ENCODE data around the gene MYBPH. TPM values are rescaled to one million over a fixed set of nuclear protein-coding genes. Genes with fewer than 3 reads are reported as not detected.

Gene MYBPH
- polyA plus RNA-seq, 1 donor from 2014 or later = not detected

DNA sequence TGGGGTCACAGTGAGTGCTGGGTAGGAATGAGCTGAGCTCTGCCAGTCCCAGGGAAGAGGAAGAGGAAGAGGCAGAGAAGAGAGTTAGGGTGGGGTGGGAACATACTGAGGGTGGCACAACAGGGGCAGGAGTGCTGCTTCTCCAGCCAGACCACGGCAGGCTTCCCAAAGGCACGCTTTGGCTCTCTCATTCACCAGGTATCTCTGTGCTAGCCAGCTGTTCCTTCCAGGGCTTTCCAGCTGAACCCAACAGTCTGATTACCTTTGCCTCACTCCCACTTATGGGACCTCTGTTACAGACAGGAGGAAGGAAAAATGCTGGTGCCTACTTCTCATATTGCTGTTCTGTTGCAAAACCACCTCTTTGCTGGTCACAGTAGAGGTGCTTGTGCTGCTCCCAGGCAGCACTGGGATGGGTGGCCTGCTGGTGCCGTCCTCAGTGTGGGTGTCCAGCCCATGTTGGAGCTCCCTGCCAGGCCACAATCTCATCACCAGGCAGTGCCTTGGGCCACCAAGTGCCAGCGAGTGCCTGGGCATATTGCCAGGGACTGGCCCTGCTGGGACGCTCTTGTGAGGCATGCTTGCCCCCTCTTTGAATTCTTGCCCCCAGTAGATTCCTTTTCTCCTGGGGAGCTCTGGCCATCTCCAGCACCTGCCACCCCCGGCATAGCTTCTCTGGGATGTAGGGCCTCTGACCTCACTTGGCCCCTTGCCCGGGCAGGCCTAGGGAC is 46.0 kb downstream of the MYBPH start:
- Histone ChIP-seq H3K27me3 (ENCODE audit: insufficient read depth, low read depth, low read length) (peaks cover 23% of the 10 kb centered on the region), H3K9me2 (ENCODE audit: insufficient read depth, low read length) (no peaks in the 10 kb centered on the region), H3K9ac (ENCODE audit: low read length) (no peak overlapping the region), H3K27ac (ENCODE audit: low read length) (no peak overlapping the region), H3K79me2 (replicated peaks; ENCODE audit: insufficient read depth, low read length) (no peaks in the 10 kb centered on the region), H3K4me3 (ENCODE audit: low read length) (peak overlapping the region; percentile 74), H3F3A (ENCODE audit: insufficient read depth, low read length, poor library complexity, severe bottlenecking) (no peaks in the 10 kb centered on the region), H3K9me3 (ENCODE audit: low read length) (no peaks in the 10 kb centered on the region), H2AFZ (ENCODE audit: low read depth, low read length) (no peak overlapping the region), H4K20me1 (ENCODE audit: insufficient read depth) (no peaks in the 10 kb centered on the region), H3K36me3 (ENCODE audit: insufficient read depth, low read length) (no peaks in the 10 kb centered on the region), H3K4me2 (ENCODE audit: low read length) (no peak overlapping the region)
- TF ChIP-seq SMC3 (conservative IDR thresholded peaks at IDR 0.05; ENCODE audit: poor library complexity) (no peak), MXI1 (conservative IDR thresholded peaks at IDR 0.05; ENCODE audit: poor library complexity, severe bottlenecking) (no peak), TAF1 (IDR thresholded peaks at IDR 0.05; ENCODE audit: low read depth) (no peak), EP300 (conservative IDR thresholded peaks at IDR 0.05; ENCODE audit: poor library complexity, severe bottlenecking) (no peak), POLR2AphosphoS5 (IDR thresholded peaks at IDR 0.05) (no peak), EZH2 (IDR thresholded peaks at IDR 0.05; ENCODE audit: borderline replicate concordance, insufficient read depth, low read length, poor library complexity, severe bottlenecking) (no peak), RAD21 (conservative IDR thresholded peaks at IDR 0.05) (no peak)
- TF ChIP-seq, protein P1, sequence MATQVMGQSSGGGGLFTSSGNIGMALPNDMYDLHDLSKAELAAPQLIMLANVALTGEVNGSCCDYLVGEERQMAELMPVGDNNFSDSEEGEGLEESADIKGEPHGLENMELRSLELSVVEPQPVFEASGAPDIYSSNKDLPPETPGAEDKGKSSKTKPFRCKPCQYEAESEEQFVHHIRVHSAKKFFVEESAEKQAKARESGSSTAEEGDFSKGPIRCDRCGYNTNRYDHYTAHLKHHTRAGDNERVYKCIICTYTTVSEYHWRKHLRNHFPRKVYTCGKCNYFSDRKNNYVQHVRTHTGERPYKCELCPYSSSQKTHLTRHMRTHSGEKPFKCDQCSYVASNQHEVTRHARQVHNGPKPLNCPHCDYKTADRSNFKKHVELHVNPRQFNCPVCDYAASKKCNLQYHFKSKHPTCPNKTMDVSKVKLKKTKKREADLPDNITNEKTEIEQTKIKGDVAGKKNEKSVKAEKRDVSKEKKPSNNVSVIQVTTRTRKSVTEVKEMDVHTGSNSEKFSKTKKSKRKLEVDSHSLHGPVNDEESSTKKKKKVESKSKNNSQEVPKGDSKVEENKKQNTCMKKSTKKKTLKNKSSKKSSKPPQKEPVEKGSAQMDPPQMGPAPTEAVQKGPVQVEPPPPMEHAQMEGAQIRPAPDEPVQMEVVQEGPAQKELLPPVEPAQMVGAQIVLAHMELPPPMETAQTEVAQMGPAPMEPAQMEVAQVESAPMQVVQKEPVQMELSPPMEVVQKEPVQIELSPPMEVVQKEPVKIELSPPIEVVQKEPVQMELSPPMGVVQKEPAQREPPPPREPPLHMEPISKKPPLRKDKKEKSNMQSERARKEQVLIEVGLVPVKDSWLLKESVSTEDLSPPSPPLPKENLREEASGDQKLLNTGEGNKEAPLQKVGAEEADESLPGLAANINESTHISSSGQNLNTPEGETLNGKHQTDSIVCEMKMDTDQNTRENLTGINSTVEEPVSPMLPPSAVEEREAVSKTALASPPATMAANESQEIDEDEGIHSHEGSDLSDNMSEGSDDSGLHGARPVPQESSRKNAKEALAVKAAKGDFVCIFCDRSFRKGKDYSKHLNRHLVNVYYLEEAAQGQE (IDR thresholded peaks at IDR 0.05; ENCODE audit: borderline replicate concordance) = no peak
- TF ChIP-seq, protein P2, sequence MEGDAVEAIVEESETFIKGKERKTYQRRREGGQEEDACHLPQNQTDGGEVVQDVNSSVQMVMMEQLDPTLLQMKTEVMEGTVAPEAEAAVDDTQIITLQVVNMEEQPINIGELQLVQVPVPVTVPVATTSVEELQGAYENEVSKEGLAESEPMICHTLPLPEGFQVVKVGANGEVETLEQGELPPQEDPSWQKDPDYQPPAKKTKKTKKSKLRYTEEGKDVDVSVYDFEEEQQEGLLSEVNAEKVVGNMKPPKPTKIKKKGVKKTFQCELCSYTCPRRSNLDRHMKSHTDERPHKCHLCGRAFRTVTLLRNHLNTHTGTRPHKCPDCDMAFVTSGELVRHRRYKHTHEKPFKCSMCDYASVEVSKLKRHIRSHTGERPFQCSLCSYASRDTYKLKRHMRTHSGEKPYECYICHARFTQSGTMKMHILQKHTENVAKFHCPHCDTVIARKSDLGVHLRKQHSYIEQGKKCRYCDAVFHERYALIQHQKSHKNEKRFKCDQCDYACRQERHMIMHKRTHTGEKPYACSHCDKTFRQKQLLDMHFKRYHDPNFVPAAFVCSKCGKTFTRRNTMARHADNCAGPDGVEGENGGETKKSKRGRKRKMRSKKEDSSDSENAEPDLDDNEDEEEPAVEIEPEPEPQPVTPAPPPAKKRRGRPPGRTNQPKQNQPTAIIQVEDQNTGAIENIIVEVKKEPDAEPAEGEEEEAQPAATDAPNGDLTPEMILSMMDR (IDR thresholded peaks at IDR 0.05; ENCODE audit: poor library complexity, severe bottlenecking) = no peak

DNA sequence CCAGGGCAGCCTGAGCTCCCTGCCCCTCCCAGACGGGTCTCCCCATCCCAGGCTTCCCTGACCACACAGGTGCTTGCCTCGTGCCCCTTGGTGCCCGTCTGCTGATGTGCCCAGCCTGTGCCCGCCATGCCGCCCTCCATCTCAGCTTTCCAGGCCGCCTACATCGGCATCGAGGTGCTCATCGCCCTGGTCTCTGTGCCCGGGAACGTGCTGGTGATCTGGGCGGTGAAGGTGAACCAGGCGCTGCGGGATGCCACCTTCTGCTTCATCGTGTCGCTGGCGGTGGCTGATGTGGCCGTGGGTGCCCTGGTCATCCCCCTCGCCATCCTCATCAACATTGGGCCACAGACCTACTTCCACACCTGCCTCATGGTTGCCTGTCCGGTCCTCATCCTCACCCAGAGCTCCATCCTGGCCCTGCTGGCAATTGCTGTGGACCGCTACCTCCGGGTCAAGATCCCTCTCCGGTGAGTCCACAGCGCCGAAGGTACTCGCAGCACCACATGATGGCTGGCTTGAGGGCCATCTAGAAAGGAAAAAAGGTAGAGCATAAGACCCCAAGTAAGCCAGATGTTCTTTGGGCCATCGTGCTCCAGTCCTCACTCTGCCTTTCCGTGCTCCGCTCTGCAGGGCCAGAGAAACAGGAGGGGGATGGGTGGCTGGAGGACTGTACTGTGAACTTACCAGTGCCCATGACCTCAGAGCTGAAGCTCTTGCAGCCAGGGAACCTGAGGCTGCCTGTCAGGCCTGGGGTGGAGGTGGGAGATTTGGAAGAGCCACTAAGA is 46.7 kb downstream of the MYBPH start:
- Histone ChIP-seq H3K9ac (ENCODE audit: low read length) (peak overlapping the region; percentile 67), H3K9me2 (ENCODE audit: insufficient read depth, low read length) (no peaks in the 10 kb centered on the region), H3K79me2 (replicated peaks; ENCODE audit: insufficient read depth, low read length) (no peaks in the 10 kb centered on the region), H3K27ac (ENCODE audit: low read length) (no peak overlapping the region), H2AFZ (ENCODE audit: low read depth, low read length) (no peak overlapping the region), H3K4me3 (ENCODE audit: low read length) (peak overlapping the region; percentile 74), H3K9me3 (ENCODE audit: low read length) (no peaks in the 10 kb centered on the region), H4K20me1 (ENCODE audit: insufficient read depth) (no peaks in the 10 kb centered on the region), H3K4me2 (ENCODE audit: low read length) (peak overlapping the region; percentile 56), H3K36me3 (ENCODE audit: insufficient read depth, low read length) (no peaks in the 10 kb centered on the region), H3K27me3 (ENCODE audit: insufficient read depth, low read depth, low read length) (peaks cover 28% of the 10 kb centered on the region), H3F3A (ENCODE audit: insufficient read depth, low read length, poor library complexity, severe bottlenecking) (no peaks in the 10 kb centered on the region)
- TF ChIP-seq SMC3 (conservative IDR thresholded peaks at IDR 0.05; ENCODE audit: poor library complexity) = no peak
- TF ChIP-seq, protein P2 (IDR thresholded peaks at IDR 0.05; ENCODE audit: poor library complexity, severe bottlenecking) = no peak
- no peak for TF ChIP-seq EP300 (conservative IDR thresholded peaks at IDR 0.05; ENCODE audit: poor library complexity, severe bottlenecking)
- no peak for TF ChIP-seq MXI1 (conservative IDR thresholded peaks at IDR 0.05; ENCODE audit: poor library complexity, severe bottlenecking)
- TF ChIP-seq POLR2AphosphoS5 (IDR thresholded peaks at IDR 0.05) = no peak
- no peak for TF ChIP-seq RAD21 (conservative IDR thresholded peaks at IDR 0.05)
- no peak for TF ChIP-seq EZH2 (IDR thresholded peaks at IDR 0.05; ENCODE audit: borderline replicate concordance, insufficient read depth, low read length, poor library complexity, severe bottlenecking)
- TF ChIP-seq, protein P1 (IDR thresholded peaks at IDR 0.05; ENCODE audit: borderline replicate concordance) = no peak
- TF ChIP-seq TAF1 (IDR thresholded peaks at IDR 0.05; ENCODE audit: low read depth) = no peak

All from neural cell (in vitro differentiated cells).